ENCODE data around the gene PSMB8.
A peak's percentile ranks its signal among the peaks of the same experiment; 100 is the strongest.
"Not testable (repeated sequence)": the region's sequence is repeated elsewhere in the genome, so short reads cannot be mapped to it uniquely, and the experiment has no call there.

The PSMB8 gene

GRCh38 chr6:32843979-32844838 is at the start of gene PSMB8:
PSMB8 (minus strand) TSS chr6:32844047; CDS start chr6:32843996, 51 bp downstream.
- DNase-seq, result peak; percentile 98

- DNase-seq, result no peak
These were observed 47.0 kb upstream of the PSMB8 start for GRCh38 chr6:32890831-32891230.

- DNase-seq, result no peak
These were observed 45.7 kb upstream of the PSMB8 start for GRCh38 chr6:32889533-32889932.

GRCh38 chr6:32888576-32888975 is 44.7 kb upstream of the PSMB8 start:
- no peak for DNase-seq

- no peak for DNase-seq
These were observed 43.8 kb upstream of the PSMB8 start for GRCh38 chr6:32887616-32888015.

GRCh38 chr6:32886681-32887383 is 43.0 kb upstream of the PSMB8 start:
- no peak for DNase-seq

- DNase-seq, result no peak
These were observed 41.9 kb upstream of the PSMB8 start for GRCh38 chr6:32885698-32886286.

- DNase-seq, result no peak
These were observed 39.9 kb upstream of the PSMB8 start for GRCh38 chr6:32883789-32884188.

GRCh38 chr6:32882879-32883250 is 39.0 kb upstream of the PSMB8 start:
- DNase-seq, result no peak

- DNase-seq, result not testable (repeated sequence)
These were observed 37.1 kb upstream of the PSMB8 start for GRCh38 chr6:32880962-32881361.

- DNase-seq, result no peak
These were observed 35.8 kb upstream of the PSMB8 start for GRCh38 chr6:32879691-32880090.

GRCh38 chr6:32876603-32877002 is 32.8 kb upstream of the PSMB8 start:
- no peak for DNase-seq

GRCh38 chr6:32873947-32874346 is 30.1 kb upstream of the PSMB8 start:
- not testable (repeated sequence) for DNase-seq

- DNase-seq, result peak; percentile 78
These were observed 24.5 kb upstream of the PSMB8 start for GRCh38 chr6:32868257-32868788.

GRCh38 chr6:32867554-32868256 is 23.9 kb upstream of the PSMB8 start:
- no peak for DNase-seq

GRCh38 chr6:32867022-32867477 is 23.2 kb upstream of the PSMB8 start:
- no peak for DNase-seq

GRCh38 chr6:32865724-32866443 is 22.0 kb upstream of the PSMB8 start:
- DNase-seq, result no peak

- DNase-seq, result no peak
These were observed 18.9 kb upstream of the PSMB8 start for GRCh38 chr6:32862725-32863124.

- no peak for DNase-seq
These were observed 16.8 kb upstream of the PSMB8 start for GRCh38 chr6:32860674-32861073.

GRCh38 chr6:32858194-32858593 is 14.3 kb upstream of the PSMB8 start:
- no peak for DNase-seq

- no peak for DNase-seq
These were observed 13.5 kb upstream of the PSMB8 start for GRCh38 chr6:32857156-32857891.

All from CD4-positive, alpha-beta T cell treated with Interferon gamma for 1 hour (primary cell).